Vagina (tissue), 2 donors: ENCODE results near the gene SGCD. TPM values are rescaled to one million over a fixed set of nuclear protein-coding genes. Genes with fewer than 3 reads are reported as not detected.

Experiments
- DNase-seq, 2 donors: peaks; one replicate each; pipeline ENCODE4 v3.0.0-alpha.2; 2017; ENCODE audit errors: extremely low spot score in 2 of 2
- H3K27ac ChIP-seq: fragments of 200-600 bp; sonication (generic); one replicate; pipeline ENCODE4 v1.5.1; 2019
- H3K27me3 ChIP-seq: fragments of 200-600 bp; sonication (generic); one replicate; pipeline ENCODE4 v1.5.1; 2019
- H3K36me3 ChIP-seq, 2 donors: fragments of 200-600 bp; sonication (generic); one replicate each; pipeline ENCODE4 v1.5.1; 2017 to 2019
- H3K4me1 ChIP-seq: fragments of 200-600 bp; sonication (generic); one replicate; pipeline ENCODE4 v1.5.1; 2019
- H3K4me3 ChIP-seq, 2 donors: fragments of 200-600 bp; sonication (generic); 1 replicate in 1 of 2; 2 replicates in 1 of 2; pipeline ENCODE4 v1.5.1; 2016 to 2019
- H3K9me3 ChIP-seq: fragments of 200-600 bp; sonication (generic); one replicate; pipeline ENCODE4 v1.5.1; 2019
- CTCF ChIP-seq, 3 experiments: fragments of 450-650 bp in 2 of 3; fragments of 200-600 bp in 1 of 3; sonication (generic) in 1 of 3; IDR thresholded peaks; one replicate each; pipeline ENCODE4 v1.5.1; 2017 to 2019; ENCODE audit warnings: antibody characterized with exemption in 3 of 3, mild to moderate bottlenecking in 2 of 3, moderate library complexity in 2 of 3
- POLR2A ChIP-seq, 2 donors: fragments of 450-650 bp; IDR thresholded peaks; one replicate each; pipeline ENCODE4 v1.6.1; 2017; ENCODE audit warnings: antibody characterized with exemption in 2 of 2, mild to moderate bottlenecking in 2 of 2, moderate library complexity in 2 of 2
- POLR2AphosphoS5 ChIP-seq, 2 donors: sonication (generic); formaldehyde crosslinking; IDR thresholded peaks; one replicate each; pipeline ENCODE4 v1.9.0; 2017; ENCODE audit warnings: antibody characterized with exemption in 2 of 2, mild to moderate bottlenecking in 2 of 2, low read depth in 1 of 2; ENCODE audit not compliant: insufficient read depth in 1 of 2
- intact Hi-C: fragments of 100-400 bp; cut with DNase I; formaldehyde crosslinking; loops from one replicate; pipeline ENCODE4 v1.15.1; 2023
- total RNA-seq: library from RNA; depleted of rRNA; stranded (reverse); fragments of >200 nt; gene quantifications from one replicate; pipeline ENCODE4 v1.2.3, GENCODE V29; 2016

Gene SGCD
- total RNA-seq, 1 donor from 2014 or later = 6.9 TPM

GRCh38 chr5:156667616-156668015 is 340.7 kb downstream of the SGCD start:
- H3K27ac ChIP-seq = no peak overlapping the region
- no peaks in the 10 kb centered on the region for H3K9me3 ChIP-seq
- intact Hi-C loops = no loop called here
- TF ChIP-seq POLR2AphosphoS5 (IDR thresholded peaks at IDR 0.05; ENCODE audit: insufficient read depth in 1 of 2, low read depth in 1 of 2) = no peak
- TF ChIP-seq CTCF (IDR thresholded peaks at IDR 0.05) = no peak
- TF ChIP-seq POLR2A (IDR thresholded peaks at IDR 0.05) = no peak
- DNase-seq = no peak
- H3K4me1 ChIP-seq = no peaks in the 10 kb centered on the region
- no peaks in the 10 kb centered on the region for H3K27me3 ChIP-seq
- no peak overlapping the region for H3K4me3 ChIP-seq
- H3K36me3 ChIP-seq = no peaks in the 10 kb centered on the region

- no peaks in the 10 kb centered on the region for H3K36me3 ChIP-seq
- no peak overlapping the region for H3K27ac ChIP-seq
- TF ChIP-seq POLR2AphosphoS5 (IDR thresholded peaks at IDR 0.05; ENCODE audit: insufficient read depth in 1 of 2, low read depth in 1 of 2) (no peak), POLR2A (IDR thresholded peaks at IDR 0.05) (no peak), CTCF (IDR thresholded peaks at IDR 0.05) (no peak)
- no peak for DNase-seq
- no peaks in the 10 kb centered on the region for H3K4me1 ChIP-seq
- H3K27me3 ChIP-seq = no peaks in the 10 kb centered on the region
- no peak overlapping the region for H3K4me3 ChIP-seq
- intact Hi-C loops = no loop called here
- H3K9me3 ChIP-seq = no peaks in the 10 kb centered on the region
These were observed 342.5 kb downstream of the SGCD start for GRCh38 chr5:156669416-156669815.

GRCh38 chr5:156670615-156671014 is 343.7 kb downstream of the SGCD start:
- no peaks in the 10 kb centered on the region for H3K27me3 ChIP-seq
- H3K27ac ChIP-seq = no peak overlapping the region
- no peaks in the 10 kb centered on the region for H3K4me1 ChIP-seq
- TF ChIP-seq POLR2AphosphoS5 (IDR thresholded peaks at IDR 0.05; ENCODE audit: insufficient read depth in 1 of 2, low read depth in 1 of 2) (no peak), CTCF (IDR thresholded peaks at IDR 0.05) (no peak), POLR2A (IDR thresholded peaks at IDR 0.05) (no peak)
- H3K9me3 ChIP-seq = no peaks in the 10 kb centered on the region
- no peaks in the 10 kb centered on the region for H3K36me3 ChIP-seq
- H3K4me3 ChIP-seq = no peak overlapping the region
- no peak for DNase-seq
- intact Hi-C loops = no loop called here

- no peak overlapping the region for H3K4me3 ChIP-seq
- TF ChIP-seq POLR2AphosphoS5 (IDR thresholded peaks at IDR 0.05; ENCODE audit: insufficient read depth in 1 of 2, low read depth in 1 of 2) (no peak), CTCF (IDR thresholded peaks at IDR 0.05) (no peak), POLR2A (IDR thresholded peaks at IDR 0.05) (no peak)
- no peaks in the 10 kb centered on the region for H3K36me3 ChIP-seq
- no peak for DNase-seq
- no peaks in the 10 kb centered on the region for H3K27me3 ChIP-seq
- no peaks in the 10 kb centered on the region for H3K4me1 ChIP-seq
- H3K27ac ChIP-seq = no peak overlapping the region
- no peaks in the 10 kb centered on the region for H3K9me3 ChIP-seq
- intact Hi-C loops = no loop called here
These were observed 348.4 kb downstream of the SGCD start for GRCh38 chr5:156675395-156675794.

- no peaks in the 10 kb centered on the region for H3K9me3 ChIP-seq
These were observed 351.0 kb downstream of the SGCD start for GRCh38 chr5:156677963-156678362.

More at GRCh38 chr5:156677963-156678362, 351.0 kb downstream of the SGCD start:
- intact Hi-C loops = no loop called here
- no peak for TF ChIP-seq CTCF (IDR thresholded peaks at IDR 0.05)
- TF ChIP-seq POLR2AphosphoS5 (IDR thresholded peaks at IDR 0.05; ENCODE audit: insufficient read depth in 1 of 2, low read depth in 1 of 2) = no peak
- no peak for TF ChIP-seq POLR2A (IDR thresholded peaks at IDR 0.05)
- Histone ChIP-seq H3K4me1 (peaks cover 7% of the 10 kb centered on the region), H3K27me3 (no peaks in the 10 kb centered on the region), H3K27ac (no peak overlapping the region), H3K4me3 (no peak overlapping the region), H3K36me3 (no peaks in the 10 kb centered on the region)
- no peak for DNase-seq
